Measurements from ENCODE around the gene NOL7.

The NOL7 gene

GRCh38 chr6:13660273-13660672, 45.1 kb downstream of the NOL7 start:
- DNase-seq: no peak

DNA sequence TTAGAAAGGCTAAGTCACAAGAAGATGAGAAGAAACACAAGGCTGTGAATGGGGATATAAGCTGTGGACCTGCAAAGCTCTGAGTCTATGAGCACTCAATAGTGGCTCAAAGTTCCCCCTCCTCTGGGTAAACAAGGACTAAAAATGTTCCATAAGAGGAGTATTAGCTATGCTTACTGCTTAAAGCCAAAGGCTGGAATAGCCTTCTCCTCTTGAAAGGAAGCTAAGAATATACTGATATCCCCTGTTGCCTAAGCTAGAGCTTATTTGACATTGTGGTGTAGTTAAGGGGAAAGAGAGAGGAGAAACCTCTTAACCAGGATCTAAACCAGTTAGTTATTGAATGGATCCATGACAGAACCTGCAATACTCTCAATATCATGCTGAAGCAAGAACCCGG, 45.8 kb downstream of the NOL7 start:
- DNase-seq: no peak

GRCh38 chr6:13661647-13662046, 46.5 kb downstream of the NOL7 start:
- DNase-seq: no peak

DNA sequence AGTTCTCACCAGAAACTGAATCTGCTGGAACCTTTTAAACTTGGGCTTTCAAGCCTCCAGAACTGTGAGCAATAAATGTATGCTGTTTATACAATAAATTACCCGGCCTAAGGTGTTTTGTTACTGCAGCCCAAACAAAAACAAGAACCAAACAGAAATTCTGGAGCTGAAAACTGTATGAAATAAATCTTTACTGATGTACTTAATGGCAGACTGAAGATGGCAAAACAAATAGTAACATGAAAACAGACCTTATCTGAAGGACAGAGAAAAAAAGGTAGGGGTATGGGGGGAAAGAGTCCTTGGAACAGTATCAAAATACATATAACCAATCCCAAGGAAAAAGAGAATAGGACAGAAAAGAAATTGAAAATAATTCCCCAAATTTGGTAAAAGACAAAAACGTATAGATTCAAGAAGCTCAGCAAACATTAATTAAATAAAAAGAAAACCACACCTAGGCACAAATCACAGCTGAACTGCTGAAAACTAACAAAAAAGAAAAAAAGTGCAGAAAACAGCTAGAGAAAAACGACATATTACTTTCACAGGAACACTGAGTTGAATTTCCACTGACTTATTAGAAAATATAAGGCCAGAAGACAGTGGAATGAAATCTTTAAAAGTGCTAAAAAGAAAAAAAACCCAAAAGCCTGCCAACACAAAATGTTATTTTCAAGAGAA, 47.7 kb downstream of the NOL7 start:
- DNase-seq: no peak

GRCh38 chr6:13663986-13664385, 48.9 kb downstream of the NOL7 start:
- no peak for DNase-seq

GRCh38 chr6:13664703-13665352, 49.7 kb downstream of the NOL7 start:
- no peak for DNase-seq

DNA sequence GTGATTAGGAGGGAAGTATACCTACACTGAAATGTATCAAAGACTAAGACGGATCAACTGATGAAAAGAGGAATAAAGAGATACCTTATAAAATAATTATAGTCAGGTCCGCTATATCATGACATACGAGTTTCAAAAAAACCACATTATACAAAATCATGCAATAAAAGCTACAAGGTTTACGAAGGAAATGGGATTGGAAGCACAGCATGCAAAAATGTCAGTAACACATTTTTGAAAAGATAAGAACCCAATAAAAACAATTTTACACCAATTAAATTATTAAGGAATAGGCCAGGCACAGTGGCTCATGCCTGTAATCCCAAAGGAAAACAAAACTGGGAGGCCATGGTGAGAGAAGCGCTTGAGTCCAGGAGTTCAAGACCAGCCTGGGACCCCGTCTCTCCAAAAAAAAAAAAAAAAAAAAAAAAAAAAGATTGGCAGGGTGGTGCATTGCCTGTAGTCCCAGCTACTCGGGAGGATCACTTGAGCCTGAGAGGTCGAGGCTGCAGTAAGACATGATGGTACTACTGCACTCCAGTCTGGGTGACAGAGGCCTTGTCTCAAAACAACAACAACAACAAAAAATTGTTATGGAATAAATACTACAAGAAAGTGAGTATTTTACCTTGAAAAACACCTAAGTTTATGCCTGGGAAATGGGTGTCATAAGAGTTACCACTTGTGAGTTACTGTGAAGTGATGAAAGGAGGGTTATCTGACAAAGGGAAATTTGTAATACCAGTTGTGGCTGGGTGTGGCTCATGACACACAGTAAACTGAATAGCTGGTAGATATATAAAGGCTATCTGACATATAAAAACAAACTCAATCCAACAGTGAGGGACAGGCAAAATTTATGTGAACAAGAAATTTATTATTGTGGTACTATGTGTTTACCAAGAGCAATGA, 51.3 kb downstream of the NOL7 start:
- DNase-seq: no peak

- DNase-seq: no peak
Observed at GRCh38 chr6:13667655-13668054, 52.5 kb downstream of the NOL7 start.

- no peak for DNase-seq
Observed at GRCh38 chr6:13668291-13668928, 53.3 kb downstream of the NOL7 start.

DNA sequence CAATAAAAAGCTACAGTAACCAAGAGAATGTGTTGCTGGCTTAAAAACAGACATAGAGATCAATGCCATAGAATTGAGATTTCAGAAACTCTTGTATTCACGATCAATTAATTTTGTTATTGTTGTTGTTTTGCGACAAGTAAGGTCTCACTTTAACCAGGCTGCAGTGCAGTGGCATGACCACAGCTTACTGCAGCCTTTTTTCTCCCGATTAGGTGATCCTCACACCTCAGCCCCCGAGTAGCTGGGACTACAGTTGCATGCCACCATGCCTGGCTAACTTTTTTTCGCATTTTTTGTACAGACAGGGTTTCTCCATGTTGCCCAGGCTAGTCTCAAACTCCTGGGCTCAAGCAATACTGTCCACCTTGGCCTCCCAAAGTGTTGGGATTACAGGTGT, 54.3 kb downstream of the NOL7 start:
- no peak for DNase-seq

Data from NCI-H446 treated with DMSO at 0.1 percent for 48 hours (cell line).